Panc1 (cell line): ENCODE measurements around the gene CHST12. TPM values are rescaled to one million over a fixed set of nuclear protein-coding genes. Genes with fewer than 3 reads are reported as not detected.

ENCODE experiments used
- ATAC-seq: fragments of 200-7000 bp; cut with Tn5 transposase; 2 replicates; pipeline ENCODE4 v1.9.1; 2020; ENCODE audit warnings: mild to moderate bottlenecking, moderate library complexity
- Bru-seq: library from RNA; stranded (reverse); fragments of 400-500 nt; gene quantifications from one replicate; lab custom pipeline; 2021; lab: Mats Ljungman, UMichigan
- BruChase-seq, 2 experiments: library from RNA; stranded (reverse); fragments of 400-500 nt; gene quantifications; one replicate each; lab custom pipeline; 2021; lab: Mats Ljungman, UMichigan
- BruUV-seq: library from RNA; stranded (reverse); fragments of 400-500 nt; replicated peaks from 2 replicates; lab custom pipeline; 2021; lab: Mats Ljungman, UMichigan
- CTCF ChIA-PET: fragments of 300-600 bp; sonication (Branson Sonifier 250); formaldehyde crosslinking; loops from one replicate; lab custom pipeline; 2022; ENCODE audit warnings: antibody characterized with exemption; lab: Charles Lee
- POLR2A ChIA-PET: fragments of 300-600 bp; sonication (Branson Sonifier 250); formaldehyde crosslinking; loops from one replicate; lab custom pipeline; 2022; ENCODE audit warnings: antibody characterized with exemption; lab: Charles Lee
- DNase-seq: peaks from one replicate; pipeline ENCODE4 v3.0.0-alpha.2; 2010; ENCODE audit warnings: low read depth, low spot score
- H3K27ac ChIP-seq: 2 replicates; pipeline ENCODE4 v1.5.1; 2011; ENCODE audit warnings: mild to moderate bottlenecking, low read length, inconsistent platforms
- H3K27me3 ChIP-seq: fragments of 200-500 bp; sonication (Bioruptor generic); 2 replicates; pipeline ENCODE4 v1.6.0; 2014; ENCODE audit warnings: low read length, inconsistent platforms; ENCODE audit not compliant: control insufficient read depth, insufficient read depth
- H3K36me3 ChIP-seq: fragments of 200-500 bp; sonication (Bioruptor generic); 2 replicates; pipeline ENCODE4 v1.5.1; 2014; ENCODE audit warnings: inconsistent platforms, mild to moderate bottlenecking, low read length, moderate library complexity; ENCODE audit not compliant: control insufficient read depth, insufficient read depth
- H3K4me1 ChIP-seq: 2 replicates; pipeline ENCODE4 v1.5.1; 2011; ENCODE audit warnings: inconsistent platforms, mild to moderate bottlenecking, low read length, moderate library complexity; ENCODE audit not compliant: control insufficient read depth, insufficient read depth
- H3K4me3 ChIP-seq, 2 experiments: 2 replicates each; pipeline ENCODE4 v1.5.1; 2011 to 2012; ENCODE audit warnings: low read depth in 2 of 2, low read length in 2 of 2, mild to moderate bottlenecking in 2 of 2, inconsistent platforms in 1 of 2, moderate library complexity in 1 of 2
- H3K9me3 ChIP-seq: fragments of 200-500 bp; sonication (Bioruptor generic); 2 replicates; pipeline ENCODE4 v1.5.1; 2014; ENCODE audit warnings: low read depth, mild to moderate bottlenecking, inconsistent platforms, low read length, moderate library complexity; ENCODE audit not compliant: control insufficient read depth, insufficient read depth
- CTCF ChIP-seq: fragments of 450-650 bp; IDR thresholded peaks from 2 replicates; pipeline ENCODE4 v1.5.1; 2017; ENCODE audit warnings: mild to moderate bottlenecking
- POLR2AphosphoS5 ChIP-seq: IDR thresholded peaks from 2 replicates; pipeline ENCODE4 v1.6.1; 2012; ENCODE audit warnings: mild to moderate bottlenecking, low read depth, low read length, moderate library complexity
- SIN3A ChIP-seq: IDR thresholded peaks from 2 replicates; pipeline ENCODE4 v1.6.1; 2012; ENCODE audit warnings: low read depth, mild to moderate bottlenecking, low read length, moderate library complexity, borderline replicate concordance; ENCODE audit not compliant: insufficient read depth
- in situ Hi-C: cut with HindIII; loops from 2 replicates; pipeline ENCODE4 v1.10.0; 2016; ENCODE audit warnings: low sequenced_read_pairs, low pct_unique_long_range_greater_than_20kb
- intact Hi-C: fragments of 100-400 bp; cut with micrococcal nuclease; formaldehyde crosslinking; loops from one replicate; pipeline ENCODE4 v1.10.0; 2022; ENCODE audit not compliant: unreplicated experiment
- long read RNA-seq: library from polyadenylated mRNA; unstranded; transcript quantifications from one replicate; pipeline ENCODE4 v2.0.0, GENCODE V29; 2021; ENCODE audit not compliant: unreplicated experiment
- polyA plus RNA-seq: library from polyadenylated mRNA; unstranded; fragments of >200 nt; gene quantifications from one replicate; pipeline ENCODE4 v1.2.1, GENCODE V29; 2012; ENCODE audit warnings: missing spikeins; ENCODE audit not compliant: insufficient read length
- total RNA-seq: library from RNA; stranded (reverse); gene quantifications from one replicate; pipeline ENCODE4 v1.2.1, GENCODE V29; 2021; ENCODE audit not compliant: unreplicated experiment
- TF ChIP-seq, protein P1 (sequence below), 2 experiments: IDR thresholded peaks; 2 replicates each; pipeline ENCODE4 v1.6.1; 2011 to 2012; ENCODE audit warnings: low read depth in 2 of 2, control low read depth in 1 of 2, low read length in 1 of 2, mild to moderate bottlenecking in 1 of 2, moderate library complexity in 1 of 2; ENCODE audit not compliant: insufficient read depth in 1 of 2

Gene CHST12
- total RNA-seq (48.3 TPM), Bru-seq, nascent RNA (percentile 61 among the genes with signal in this experiment), BruChase-seq, experiment 1, labeled RNA remaining after a 2-hour chase (percentile 67 among the genes with signal in this experiment), BruChase-seq, experiment 2, labeled RNA remaining after a 6-hour chase (percentile 73 among the genes with signal in this experiment)
- polyA plus RNA-seq, result 62.4 TPM
- long read RNA-seq, full-length matches to known transcripts, result 83 of 155 reads
- long read RNA-seq, partial matches to known transcripts, result 30 of 155 reads
- long read RNA-seq, other reads (novel, unspliced or antisense), result 42 of 155 reads

DNA sequence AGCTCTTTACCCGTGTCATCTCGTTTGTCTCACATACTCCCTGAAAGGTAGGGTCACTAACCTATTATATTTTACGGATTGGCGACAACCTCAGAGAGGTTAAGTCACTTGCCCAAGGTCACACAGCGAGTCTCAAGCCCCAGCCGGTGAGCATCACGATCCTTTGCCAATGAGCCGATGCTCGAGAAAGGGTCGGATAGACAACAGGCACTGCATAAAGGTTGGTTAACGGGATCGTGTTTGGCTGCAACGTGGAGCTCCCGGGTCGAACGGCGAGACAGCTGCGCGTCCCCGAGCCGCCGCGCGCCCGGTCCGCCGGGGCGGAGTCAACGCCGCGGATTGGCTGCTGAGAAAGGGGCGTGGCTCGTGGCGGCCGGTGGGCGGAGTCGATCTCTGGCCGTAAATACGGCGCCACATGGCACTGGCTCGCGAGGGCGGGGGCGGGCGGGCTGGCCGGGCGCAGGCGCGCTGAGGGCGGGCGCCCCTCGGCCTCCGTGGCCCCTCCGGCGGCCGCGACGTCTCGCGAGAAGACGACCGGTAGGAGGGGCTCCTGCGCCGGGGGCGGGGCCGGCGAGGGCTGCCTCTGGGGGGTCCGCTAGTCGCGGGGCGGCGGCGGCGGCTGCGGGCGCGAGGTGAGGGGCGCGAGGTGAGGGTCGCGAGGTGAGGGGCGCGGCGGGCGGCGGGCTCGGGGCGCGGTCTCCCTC is at the start of gene CHST12:
Gene CHST12, plus strand, starts transcription at position 598 of the 704 bp plus-strand sequence. CDS start 29,029 bp downstream, outside the sequence.
- peak within 1 kb of the TSS; percentile 81 for H3K27ac ChIP-seq
- POLR2A ChIA-PET, result interaction anchor here (0.7 kb wide), 1 partner anchor 235 kb away, joined by 4 read pairs; no protein-coding TSS in a partner anchor
- CTCF ChIA-PET, result interaction anchor here (0.5 kb wide), 1 partner anchor 1471 kb away, joined by 3 read pairs; no protein-coding TSS in a partner anchor

DNA sequence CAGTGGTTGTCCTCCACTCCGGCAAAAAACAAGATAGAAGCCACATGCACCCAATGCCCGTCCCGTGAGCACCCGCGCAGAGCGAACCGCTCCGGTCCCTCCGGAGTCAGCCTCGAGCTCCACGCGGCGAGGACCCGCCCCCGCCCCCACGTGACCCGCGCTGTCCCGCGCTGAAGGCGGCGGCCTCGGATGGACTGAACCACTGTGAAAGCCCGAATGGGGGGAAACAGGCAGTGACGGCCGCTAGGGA is 49.5 kb upstream of the CHST12 start:
- no peaks in the 10 kb centered on the region for H3K9me3 ChIP-seq
- intact Hi-C loops (no loop called here), in situ Hi-C loops (no loop called here)
- ATAC-seq (peak; percentile 85), DNase-seq (no peak)
- POLR2A ChIA-PET, result interaction anchor here (0.5 to 0.6 kb wide), 2 partner anchors 45 to 103 kb away, joined by 12 to 13 read pairs; no protein-coding TSS in a partner anchor
- H3K27me3 ChIP-seq, result no peaks in the 10 kb centered on the region
- peaks cover 13% of the 10 kb centered on the region for H3K4me1 ChIP-seq
- H3K4me3 ChIP-seq, result peak overlapping the region; percentile 64 to 98
- no TSS peak for BruUV-seq
- H3K36me3 ChIP-seq, result peaks cover 12% of the 10 kb centered on the region
- H3K27ac ChIP-seq, result peak overlapping the region; percentile 99
- CTCF ChIA-PET, result interaction anchor here (0.6 kb wide), 1 partner anchor 1161 kb away, joined by 3 read pairs; no protein-coding TSS in a partner anchor
- peak; percentile 97 for TF ChIP-seq POLR2AphosphoS5
- TF ChIP-seq, protein P1, sequence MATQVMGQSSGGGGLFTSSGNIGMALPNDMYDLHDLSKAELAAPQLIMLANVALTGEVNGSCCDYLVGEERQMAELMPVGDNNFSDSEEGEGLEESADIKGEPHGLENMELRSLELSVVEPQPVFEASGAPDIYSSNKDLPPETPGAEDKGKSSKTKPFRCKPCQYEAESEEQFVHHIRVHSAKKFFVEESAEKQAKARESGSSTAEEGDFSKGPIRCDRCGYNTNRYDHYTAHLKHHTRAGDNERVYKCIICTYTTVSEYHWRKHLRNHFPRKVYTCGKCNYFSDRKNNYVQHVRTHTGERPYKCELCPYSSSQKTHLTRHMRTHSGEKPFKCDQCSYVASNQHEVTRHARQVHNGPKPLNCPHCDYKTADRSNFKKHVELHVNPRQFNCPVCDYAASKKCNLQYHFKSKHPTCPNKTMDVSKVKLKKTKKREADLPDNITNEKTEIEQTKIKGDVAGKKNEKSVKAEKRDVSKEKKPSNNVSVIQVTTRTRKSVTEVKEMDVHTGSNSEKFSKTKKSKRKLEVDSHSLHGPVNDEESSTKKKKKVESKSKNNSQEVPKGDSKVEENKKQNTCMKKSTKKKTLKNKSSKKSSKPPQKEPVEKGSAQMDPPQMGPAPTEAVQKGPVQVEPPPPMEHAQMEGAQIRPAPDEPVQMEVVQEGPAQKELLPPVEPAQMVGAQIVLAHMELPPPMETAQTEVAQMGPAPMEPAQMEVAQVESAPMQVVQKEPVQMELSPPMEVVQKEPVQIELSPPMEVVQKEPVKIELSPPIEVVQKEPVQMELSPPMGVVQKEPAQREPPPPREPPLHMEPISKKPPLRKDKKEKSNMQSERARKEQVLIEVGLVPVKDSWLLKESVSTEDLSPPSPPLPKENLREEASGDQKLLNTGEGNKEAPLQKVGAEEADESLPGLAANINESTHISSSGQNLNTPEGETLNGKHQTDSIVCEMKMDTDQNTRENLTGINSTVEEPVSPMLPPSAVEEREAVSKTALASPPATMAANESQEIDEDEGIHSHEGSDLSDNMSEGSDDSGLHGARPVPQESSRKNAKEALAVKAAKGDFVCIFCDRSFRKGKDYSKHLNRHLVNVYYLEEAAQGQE (IDR thresholded peaks at IDR 0.05; ENCODE audit: insufficient read depth in 1 of 2, low read depth in 2 of 2, low read length in 1 of 2), result peak in 1 of 2 experiments; percentile 63; a peak in 1 of 4 replicates
- no peak for TF ChIP-seq CTCF
- peak; percentile 85; the same call in 1 of the 2 replicates for TF ChIP-seq SIN3A

More for the DNA sequence above, at the start of gene CHST12:
- Histone ChIP-seq H3K9me3 (no peaks in the 10 kb centered on the region), H3K4me1 (peaks cover 26% of the 10 kb centered on the region), H3K27me3 (no peaks in the 10 kb centered on the region), H3K36me3 (no peaks in the 10 kb centered on the region), H3K4me3 (peak within 1 kb of the TSS; percentile 73 to 94)
- in situ Hi-C loops, result no loop called here
- BruUV-seq, result no TSS peak
- ATAC-seq (peak; percentile 85), DNase-seq (peak; percentile 38)
- TF ChIP-seq SIN3A, result peak; percentile 78; the same call in 1 of the 2 replicates
- peak; percentile 86 for TF ChIP-seq POLR2AphosphoS5
- TF ChIP-seq CTCF, result no peak
- intact Hi-C loops, result no loop called here
